Measurements from ENCODE around the gene OR51A2. TPM values are rescaled to one million over a fixed set of nuclear protein-coding genes. Genes with fewer than 3 reads are reported as not detected.

The OR51A2 gene, protein sequence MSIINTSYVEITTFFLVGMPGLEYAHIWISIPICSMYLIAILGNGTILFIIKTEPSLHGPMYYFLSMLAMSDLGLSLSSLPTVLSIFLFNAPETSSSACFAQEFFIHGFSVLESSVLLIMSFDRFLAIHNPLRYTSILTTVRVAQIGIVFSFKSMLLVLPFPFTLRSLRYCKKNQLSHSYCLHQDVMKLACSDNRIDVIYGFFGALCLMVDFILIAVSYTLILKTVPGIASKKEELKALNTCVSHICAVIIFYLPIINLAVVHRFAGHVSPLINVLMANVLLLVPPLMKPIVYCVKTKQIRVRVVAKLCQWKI
- not detected in 2 replicates for total RNA-seq

DNA sequence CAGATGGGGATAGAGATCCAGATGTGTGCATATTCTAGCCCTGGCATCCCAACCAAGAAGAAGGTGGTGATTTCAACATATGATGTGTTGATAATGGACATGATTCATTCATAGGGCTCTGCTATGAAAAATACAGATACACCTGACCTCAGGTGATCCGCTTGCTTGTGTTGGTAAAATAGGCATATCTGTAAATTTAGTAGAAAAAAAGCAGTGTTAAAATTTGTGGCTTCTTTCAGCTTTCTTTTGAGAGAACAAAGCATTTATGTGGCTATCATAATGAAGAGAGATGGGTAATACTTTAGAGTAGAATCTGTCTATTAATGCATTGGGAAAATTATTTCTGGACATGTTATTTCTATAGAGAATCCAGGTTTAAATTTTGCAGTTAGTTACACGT is at the start of gene OR51A2:
TSS of gene OR51A2 (minus strand) at position 101 of the 400 bp plus-strand sequence. CDS start at position 101, 0 bp downstream.
- intact Hi-C loops (cut with micrococcal nuclease), result loop anchor here (1.0 kb wide), 1 partner anchor 10 kb away; no protein-coding TSS in a partner anchor

- intact Hi-C loops (cut with micrococcal nuclease), result loop anchor here (2.0 to 5.0 kb wide), 2 partner anchors 368 to 817 kb away; partner anchors contain the start of gene OR51D1
These were observed 49.1 kb upstream of the OR51A2 start for GRCh38 chr11:5004424-5005274.

GRCh38 chr11:4994551-4994950 is 39.0 kb upstream of the OR51A2 start, which contains the start of gene OR51L1:
OR51L1 (plus strand) TSS chr11:4994851; CDS start chr11:4998983, 4,132 bp downstream.
- intact Hi-C loops (cut with micrococcal nuclease), result no loop called here

- intact Hi-C loops (cut with micrococcal nuclease), result no loop called here
These were observed 35.5 kb upstream of the OR51A2 start for GRCh38 chr11:4991060-4991459.

- intact Hi-C loops (cut with micrococcal nuclease), result no loop called here
These were observed 28.3 kb upstream of the OR51A2 start for GRCh38 chr11:4983841-4984240.

GRCh38 chr11:4982678-4983077 is 27.2 kb upstream of the OR51A2 start:
- intact Hi-C loops (cut with micrococcal nuclease), result no loop called here

- intact Hi-C loops (cut with micrococcal nuclease), result no loop called here
These were observed 23.5 kb upstream of the OR51A2 start for GRCh38 chr11:4979036-4979435.

DNA sequence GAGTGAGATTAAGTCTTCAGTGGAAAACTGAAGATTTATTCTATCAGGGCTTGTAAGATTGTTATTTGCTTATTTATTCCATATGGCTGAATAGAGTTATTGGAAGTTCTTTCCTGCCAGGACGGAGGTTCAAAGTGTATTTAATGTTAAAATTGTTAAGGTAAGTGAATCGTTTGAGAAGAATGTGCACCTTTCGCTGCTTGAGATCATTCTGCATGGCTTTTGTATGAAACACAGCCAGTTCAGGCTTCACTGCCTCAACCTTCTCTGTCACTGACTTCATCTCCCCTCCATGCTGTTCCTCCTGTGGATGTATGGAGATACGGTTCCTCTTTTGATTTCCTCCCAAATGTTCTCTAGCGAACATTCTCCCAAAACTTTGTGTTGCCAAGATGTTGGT is 19.9 kb upstream of the OR51A2 start:
- intact Hi-C loops (cut with micrococcal nuclease), result no loop called here

- intact Hi-C loops (cut with micrococcal nuclease), result no loop called here
These were observed 7.3 kb upstream of the OR51A2 start for GRCh38 chr11:4962816-4963215.

DNA sequence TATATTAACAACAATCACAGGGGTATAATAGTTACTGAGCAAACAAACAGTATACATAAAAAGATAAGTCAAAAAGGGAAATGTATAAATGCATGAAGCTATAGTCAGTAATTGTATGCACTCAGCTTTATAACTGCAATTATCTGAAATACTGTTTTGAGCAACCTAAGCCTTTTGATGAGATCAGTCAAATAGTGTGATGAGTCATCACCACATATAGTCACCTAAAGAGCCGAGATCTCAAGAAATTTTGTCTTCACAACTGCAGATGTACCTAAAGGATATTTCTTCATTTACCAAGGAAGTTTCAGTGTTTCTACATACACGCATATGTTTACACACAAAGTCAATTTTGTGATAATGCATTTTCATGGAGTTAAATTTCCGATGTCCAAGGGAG is 5.4 kb upstream of the OR51A2 start:
- intact Hi-C loops (cut with micrococcal nuclease), result no loop called here

DNA sequence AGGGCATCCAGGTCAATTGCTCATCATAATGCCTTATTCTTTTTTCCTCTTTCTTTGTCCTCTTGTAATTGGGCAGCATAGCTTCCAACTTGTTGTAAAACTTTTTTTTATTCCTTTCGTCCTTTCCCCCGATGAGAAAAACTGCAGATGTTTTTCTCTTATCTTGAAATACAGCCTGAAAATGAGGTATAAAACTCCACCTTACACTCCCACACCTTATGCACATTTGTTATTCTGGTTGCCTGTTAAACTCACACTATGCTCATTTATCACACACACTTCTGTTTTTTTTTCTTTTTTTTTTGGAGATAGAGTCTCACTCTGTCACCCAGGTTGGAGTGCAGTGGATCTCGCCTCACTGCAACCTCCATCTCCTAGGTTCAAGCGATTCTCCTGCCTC is 1.9 kb upstream of the OR51A2 start:
- intact Hi-C loops (cut with micrococcal nuclease), result no loop called here

GRCh38 chr11:4947505-4947904 is 8.0 kb downstream of the OR51A2 start, which contains the start of gene OR51A4:
OR51A4 (minus strand) TSS chr11:4947605; CDS start chr11:4947100, 505 bp downstream.
- intact Hi-C loops (cut with micrococcal nuclease), result no loop called here

DNA sequence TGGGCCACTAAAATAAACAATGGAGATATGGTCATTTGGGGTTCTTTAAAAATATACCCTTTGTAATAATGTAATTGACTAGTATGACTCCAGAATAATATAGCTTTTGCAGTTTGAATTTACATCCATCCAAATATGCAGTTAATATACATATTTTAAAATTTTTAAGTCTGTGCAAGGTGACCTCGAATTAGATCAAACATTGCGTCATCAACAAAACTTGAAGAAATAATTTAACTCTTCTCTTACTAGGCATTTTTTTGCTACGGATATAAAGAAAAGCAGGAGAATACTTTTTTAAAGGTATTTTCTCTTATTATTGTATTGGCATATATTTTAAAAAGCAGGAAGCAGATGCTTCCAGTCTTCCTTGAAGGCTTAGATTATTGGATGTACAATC is 18.8 kb downstream of the OR51A2 start:
- intact Hi-C loops (cut with micrococcal nuclease), result no loop called here

DNA sequence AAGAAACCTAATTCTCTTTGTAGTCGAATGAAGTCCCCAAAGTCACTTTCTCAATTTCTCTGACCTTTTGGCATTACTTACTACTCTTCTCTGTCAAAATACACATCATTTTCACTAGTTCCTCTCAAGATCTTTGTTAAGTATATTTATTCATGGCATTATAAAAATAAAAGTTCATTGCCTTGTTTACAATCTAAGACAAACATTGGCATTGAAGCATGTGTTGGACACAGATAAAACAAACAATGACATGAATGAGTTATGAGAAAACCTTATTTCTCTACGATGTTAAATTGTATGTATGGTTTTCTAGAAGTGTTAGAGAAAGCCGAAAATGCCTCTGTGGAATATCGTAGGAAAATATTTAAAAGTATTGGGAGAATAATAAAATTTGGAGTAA is 22.8 kb downstream of the OR51A2 start:
- intact Hi-C loops (cut with micrococcal nuclease), result no loop called here

- intact Hi-C loops (cut with micrococcal nuclease), result no loop called here
These were observed 28.9 kb downstream of the OR51A2 start for GRCh38 chr11:4926608-4927007.

DNA sequence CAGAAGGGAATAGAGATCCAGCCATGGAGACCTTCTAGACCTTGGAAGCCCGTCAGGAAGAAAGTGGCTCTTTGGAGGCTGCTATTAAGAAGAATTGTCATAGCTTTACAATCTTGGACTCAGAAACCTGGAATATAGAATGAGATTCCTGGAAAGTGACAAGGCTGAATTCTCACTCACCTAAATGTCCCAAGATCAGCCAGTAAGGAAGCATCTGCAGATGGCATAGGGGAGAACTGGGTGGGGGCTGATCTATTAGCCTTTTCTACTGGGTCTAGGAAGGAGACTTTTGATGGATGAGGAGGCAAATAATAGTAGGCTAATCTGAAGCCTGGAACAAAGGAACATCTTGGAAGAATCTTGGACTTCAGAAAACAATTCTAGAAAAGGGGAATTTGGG is 31.3 kb downstream of the OR51A2 start, which contains the start of gene OR51G1:
TSS of gene OR51G1 (minus strand) at position 101 of the 400 bp plus-strand sequence. CDS start at position 101, 0 bp downstream.
- intact Hi-C loops (cut with micrococcal nuclease), result no loop called here

- intact Hi-C loops (cut with micrococcal nuclease), result no loop called here
These were observed 33.2 kb downstream of the OR51A2 start for GRCh38 chr11:4922304-4922703.

DNA sequence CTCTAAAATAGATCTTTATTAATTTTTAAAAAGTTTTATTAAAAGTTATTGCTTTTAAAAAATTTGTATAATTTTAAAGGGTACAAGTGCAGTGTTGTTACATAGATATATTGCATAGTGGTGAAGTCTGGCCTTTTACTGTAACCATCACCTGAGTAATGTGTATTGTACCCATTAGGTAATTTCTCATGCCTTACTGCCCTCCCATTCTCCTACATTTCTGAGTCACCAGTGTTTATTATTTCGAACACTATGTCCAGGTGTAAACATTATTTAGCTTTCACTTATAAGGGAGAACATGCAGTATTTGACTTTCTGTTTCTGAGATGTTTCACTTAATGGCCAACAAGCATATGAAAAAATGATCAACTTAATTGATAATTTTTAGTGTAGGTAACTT is 33.7 kb downstream of the OR51A2 start:
- intact Hi-C loops (cut with micrococcal nuclease), result no loop called here

DNA sequence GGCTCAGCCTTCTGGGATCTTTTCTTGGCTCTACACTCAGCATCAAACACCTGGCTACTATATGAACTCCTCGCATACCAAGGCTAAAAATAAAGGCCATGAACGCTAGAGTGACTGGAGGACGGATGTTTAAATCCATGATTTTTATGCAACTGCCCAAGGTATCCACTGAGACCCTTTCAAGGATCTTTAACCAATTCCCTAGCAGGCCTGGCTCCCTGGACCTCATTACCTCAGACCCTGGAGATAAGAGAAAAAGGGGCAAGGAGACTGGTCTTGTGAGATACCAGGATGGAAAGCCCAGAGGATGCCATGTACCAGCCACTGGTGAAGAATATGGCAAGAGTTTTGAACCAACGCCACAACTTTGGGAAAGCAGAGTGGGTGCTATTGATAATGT is 36.3 kb downstream of the OR51A2 start, which contains the start of gene OR51G2:
TSS of gene OR51G2 (minus strand) at position 101 of the 400 bp plus-strand sequence. CDS start 3,687 bp downstream, outside the sequence.
- intact Hi-C loops (cut with micrococcal nuclease), result no loop called here

DNA sequence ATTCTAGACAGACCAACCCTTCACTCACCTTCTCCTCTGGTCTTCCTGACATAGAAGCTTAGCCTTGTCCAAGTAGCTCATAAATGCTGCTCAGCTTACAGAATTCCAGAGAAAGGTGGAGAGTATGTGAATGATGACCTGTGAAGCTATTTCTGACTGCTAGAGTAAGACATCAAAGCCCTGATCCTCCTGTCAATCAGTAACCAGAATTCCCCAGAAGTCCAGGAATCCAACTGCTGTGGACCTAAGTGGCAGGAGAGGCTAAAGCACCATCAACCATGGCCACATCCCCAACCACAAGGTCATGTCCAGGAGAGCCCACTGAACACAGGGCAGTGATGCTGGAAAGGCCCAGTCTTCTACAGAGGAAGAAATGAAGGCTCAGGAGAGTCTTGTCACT is 38.9 kb downstream of the OR51A2 start:
- intact Hi-C loops (cut with micrococcal nuclease), result no loop called here
